NCI-H1694 treated with DMSO at 0.1 percent for 48 hours (cell line): ENCODE data around the gene EYA2.
"Not testable (repeated sequence)": the region's sequence is repeated elsewhere in the genome, so short reads cannot be mapped to it uniquely, and the experiment has no call there.

Experiments
- DNase-seq: peaks from one replicate; lab custom pipeline; 2025; lab: John Stamatoyannopoulos, UW

Gene EYA2

DNA sequence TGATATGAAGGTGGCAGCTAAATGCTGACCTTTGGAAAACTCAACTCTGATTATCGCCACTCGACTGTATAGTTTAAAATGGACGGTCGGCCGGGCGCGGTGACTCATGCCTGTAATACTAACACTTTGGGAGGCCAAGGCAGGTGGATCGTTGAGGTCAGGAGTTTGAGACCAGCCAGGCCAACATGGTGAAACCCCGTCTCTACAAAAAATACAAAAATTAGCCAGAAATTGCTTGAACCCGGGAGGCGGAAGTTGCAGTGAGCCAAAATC, 310.1 kb downstream of the EYA2 start:
- not testable (repeated sequence) for DNase-seq

DNA sequence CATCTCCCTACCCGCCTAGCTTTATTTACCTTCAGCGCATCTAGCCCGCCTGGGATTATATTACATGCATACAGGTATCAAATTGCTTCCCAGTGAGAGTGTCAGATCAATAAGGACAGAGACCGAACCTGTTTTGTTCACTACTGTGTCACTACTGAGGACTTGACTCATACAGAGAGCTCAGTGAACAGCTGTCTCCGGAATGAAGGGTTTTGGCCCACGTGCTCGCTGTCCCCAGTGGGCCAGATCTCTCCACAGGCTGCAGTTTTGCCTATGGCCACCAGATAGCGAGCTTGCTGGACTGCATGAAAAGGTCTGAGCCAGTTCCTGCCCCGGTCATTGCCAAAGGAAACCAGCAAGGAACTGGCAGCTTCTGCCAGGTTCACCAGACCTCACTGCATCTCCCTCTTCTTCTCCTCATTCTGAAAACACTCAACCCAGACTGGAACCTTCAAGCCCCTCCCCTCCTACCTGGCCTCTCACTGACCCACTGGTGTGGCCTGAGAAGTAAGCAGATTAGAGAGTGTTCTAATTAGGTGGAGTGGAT, 311.0 kb downstream of the EYA2 start:
- no peak for DNase-seq

DNA sequence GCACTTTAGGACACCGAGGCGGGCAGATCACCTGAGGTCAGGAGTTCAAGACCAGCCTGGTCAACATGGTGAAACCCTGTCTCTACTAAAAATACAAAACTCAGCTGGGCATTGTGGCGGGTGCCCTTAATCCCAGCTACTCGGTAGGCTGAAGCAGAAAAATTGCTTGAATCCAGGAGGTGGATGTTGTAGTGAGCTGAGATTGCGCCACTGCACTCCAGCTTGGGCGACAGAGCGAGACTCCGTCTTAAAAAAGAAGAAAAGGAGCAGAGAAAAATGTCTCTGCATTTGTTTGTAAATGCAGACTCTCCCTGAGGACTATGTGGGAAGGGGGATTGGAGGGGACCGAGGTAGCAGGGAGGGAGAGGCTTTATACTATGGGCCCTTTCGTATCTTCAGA, 311.9 kb downstream of the EYA2 start:
- not testable (repeated sequence) for DNase-seq

DNA sequence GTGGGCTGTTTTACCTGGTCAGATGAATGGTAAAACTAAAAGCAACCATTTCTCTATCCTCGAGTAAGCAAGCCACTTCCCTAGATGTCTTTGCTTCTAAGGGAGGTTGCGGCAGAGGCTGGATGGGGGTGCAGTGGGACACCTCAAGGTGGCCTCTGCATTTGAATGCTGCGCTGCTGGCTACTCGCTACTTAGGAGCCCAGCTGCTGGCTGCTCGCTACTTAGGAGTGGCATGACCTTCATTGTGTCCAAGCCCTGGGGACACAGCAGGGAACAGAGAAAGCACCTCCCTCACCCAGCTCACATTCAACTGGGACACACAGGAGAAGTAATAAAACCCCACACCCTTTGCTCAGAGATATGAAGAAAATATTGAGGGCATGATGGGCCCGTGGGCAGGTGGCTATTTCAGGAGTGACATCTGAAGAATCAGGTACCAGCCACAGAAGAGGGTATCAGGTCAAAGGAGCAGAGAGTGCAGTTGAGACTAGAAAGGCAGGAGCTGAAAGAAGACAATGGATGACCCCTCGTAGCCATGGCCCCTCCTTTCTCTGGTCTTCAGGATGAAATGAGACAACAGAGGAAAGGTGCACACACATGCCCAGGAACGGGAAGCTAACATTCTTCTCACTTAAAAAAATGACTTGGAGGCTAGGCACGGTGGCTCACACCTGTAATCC, 312.5 kb downstream of the EYA2 start:
- no peak for DNase-seq

DNA sequence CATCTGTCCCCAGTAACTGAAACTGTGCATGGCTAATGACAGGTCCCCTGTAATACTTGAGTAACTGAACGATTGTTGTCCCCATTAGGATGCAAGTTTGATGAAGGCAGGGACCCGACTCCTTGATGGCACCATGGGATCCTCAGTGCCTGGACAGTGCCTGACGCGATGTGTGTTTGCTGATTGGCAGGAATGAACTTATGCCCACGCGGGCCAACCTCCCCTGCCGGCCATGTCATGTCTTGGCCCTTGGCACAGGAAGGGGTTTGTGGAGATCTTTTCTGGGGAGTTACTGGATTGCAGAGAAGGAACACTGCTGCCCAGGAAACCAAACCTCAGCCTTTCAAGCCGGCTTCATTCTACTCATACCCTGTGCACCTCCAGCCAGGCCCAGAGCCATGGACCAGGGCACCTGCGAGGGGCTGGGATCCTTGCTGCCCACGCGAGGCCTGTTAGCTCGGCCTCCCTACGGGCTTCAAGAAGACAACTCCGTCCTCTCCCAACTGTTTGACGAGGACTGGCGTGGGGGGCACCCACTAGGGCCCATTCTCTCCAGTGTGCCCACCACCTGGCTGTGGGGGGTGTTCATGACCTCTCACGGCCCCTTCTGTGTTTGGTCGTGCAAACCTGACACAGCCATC, 314.0 kb downstream of the EYA2 start:
- DNase-seq, result no peak

DNA sequence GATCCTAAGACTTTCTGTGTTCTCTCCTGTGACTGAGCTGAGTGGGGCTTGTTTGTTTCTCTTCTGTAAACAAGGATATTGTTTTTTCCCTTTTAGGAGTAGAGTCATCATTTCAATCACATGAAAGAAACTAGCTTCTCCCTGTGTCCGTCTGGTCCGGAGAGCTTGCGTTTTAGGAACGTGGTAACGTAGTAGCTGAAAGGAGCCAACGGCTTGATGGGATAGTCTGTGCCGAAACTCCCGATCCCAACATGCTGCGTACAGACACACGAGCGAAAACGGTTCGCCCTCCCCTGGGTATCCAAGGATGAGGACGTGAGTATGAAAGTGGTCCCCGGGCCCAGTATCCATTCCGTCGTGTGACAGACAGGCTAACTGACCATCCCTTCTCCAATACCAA, 315.3 kb downstream of the EYA2 start:
- DNase-seq, result no peak

DNA sequence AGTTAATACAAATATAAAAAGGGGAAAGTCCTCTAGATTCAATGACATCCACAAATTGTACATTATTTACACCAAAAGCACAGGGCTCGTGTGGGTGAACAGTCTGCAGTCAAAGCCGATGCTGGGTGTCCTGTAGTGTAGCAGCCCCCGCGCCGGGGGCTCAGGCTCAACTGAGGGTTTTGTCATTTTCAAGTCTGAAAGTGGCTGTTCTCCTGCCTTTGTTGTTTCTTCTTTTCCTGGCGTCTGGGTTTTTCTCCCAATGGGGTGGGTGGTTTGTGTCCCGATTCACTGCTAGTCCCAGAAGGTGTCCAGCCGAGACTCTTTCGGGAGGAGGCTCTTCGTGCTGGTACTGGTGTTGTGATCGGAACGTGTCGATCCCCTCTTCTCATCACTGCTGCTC, 315.8 kb downstream of the EYA2 start:
- no peak for DNase-seq

DNA sequence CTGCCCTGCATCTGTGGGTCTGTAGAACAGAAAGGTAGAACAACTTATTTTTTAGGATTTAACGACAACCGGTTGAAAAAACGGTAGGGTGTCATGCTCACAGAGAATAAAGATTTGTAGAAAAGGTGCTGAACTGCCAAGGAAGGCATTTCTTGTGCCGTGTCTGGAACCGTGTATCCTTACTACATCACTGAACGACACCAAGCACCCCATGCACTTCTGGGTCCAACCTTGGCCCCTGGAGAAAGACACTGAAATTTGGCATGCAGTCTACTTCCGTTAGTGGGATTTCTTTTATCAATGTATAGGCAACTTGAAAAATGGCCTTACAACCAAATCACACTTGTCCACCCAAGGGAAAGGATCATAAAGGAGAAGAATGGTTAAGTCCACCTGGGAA, 316.4 kb downstream of the EYA2 start:
- DNase-seq, result no peak

DNA sequence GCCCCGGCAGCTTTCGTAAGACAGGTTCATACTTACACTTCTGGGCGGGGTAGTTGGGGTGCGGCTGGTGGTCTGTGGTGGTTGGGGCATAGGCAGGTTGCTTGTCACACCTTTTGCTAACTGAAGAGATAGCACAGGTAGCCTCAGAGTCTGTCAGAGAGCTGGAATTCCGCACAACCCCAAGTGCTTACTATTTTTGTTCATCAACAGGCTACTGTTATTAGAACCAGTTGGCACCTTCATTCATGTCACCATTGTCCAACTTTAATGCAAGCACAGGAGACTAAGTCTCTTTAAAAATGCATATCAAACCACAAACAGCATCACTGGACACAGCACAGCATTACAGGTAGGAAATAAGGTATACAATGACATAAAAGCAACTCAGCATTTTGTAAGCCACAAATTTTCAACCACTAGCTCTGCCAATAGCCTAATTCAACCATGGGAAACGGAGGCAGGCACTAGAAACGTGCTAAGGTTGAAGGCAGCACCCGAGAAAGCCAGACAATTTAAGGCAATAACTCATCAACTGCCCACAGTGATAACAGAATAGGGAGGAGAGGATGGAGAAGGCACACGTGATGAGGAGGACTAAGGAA, 318.1 kb downstream of the EYA2 start:
- no peak for DNase-seq

DNA sequence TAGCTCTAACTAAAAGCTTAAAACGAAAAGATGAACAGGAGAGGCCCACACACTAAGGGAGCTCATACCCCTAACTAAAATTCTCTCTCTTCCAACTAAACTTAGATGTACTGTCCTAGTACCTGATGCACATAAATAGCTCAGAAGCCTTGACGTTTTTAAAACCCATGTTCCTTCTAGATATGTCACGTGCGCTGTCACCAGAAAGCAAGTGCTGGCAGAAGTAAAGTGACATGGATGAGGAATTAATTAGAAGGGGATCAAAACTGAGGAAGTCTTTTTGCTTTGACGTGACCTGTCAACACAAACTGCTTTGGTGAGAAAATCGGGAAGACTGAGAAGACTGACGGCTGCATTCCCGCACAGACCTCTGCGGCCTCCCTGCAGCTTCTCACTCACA, 319.3 kb downstream of the EYA2 start:
- no peak for DNase-seq

DNA sequence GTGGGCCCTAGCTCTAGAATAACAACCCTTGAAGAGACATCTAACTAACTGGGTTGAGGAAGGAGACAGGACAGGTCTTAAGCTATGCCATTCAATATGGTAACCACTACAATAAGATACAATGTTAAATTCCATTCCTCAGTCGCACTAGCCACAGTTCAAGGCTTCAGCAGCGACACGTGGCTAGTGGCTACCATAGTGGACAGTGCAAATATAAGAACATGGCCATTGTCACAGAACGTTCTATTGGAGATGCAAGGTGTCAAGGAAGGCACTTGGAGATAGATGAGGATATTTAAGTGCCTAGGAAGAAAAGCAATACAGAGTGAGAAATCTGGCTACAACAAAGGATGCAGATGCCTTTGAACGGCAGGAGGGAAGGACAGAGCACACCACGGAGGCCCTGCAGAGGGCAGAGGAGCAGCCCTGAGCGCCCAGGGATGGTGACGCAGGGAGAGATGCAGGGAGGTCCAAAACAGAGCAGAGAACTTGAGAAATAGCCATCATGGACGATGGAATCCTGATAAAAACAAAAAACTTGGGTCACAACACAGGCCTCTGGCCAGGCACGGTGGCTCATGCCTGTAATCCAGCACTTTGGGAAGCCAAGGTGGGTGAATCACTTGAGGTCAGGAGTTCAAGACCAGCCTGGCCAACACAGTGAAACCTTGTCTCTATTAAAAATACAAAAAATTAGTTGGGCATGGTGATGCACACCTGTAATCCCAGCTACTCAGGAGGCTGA, 321.2 kb downstream of the EYA2 start:
- DNase-seq, result no peak

DNA sequence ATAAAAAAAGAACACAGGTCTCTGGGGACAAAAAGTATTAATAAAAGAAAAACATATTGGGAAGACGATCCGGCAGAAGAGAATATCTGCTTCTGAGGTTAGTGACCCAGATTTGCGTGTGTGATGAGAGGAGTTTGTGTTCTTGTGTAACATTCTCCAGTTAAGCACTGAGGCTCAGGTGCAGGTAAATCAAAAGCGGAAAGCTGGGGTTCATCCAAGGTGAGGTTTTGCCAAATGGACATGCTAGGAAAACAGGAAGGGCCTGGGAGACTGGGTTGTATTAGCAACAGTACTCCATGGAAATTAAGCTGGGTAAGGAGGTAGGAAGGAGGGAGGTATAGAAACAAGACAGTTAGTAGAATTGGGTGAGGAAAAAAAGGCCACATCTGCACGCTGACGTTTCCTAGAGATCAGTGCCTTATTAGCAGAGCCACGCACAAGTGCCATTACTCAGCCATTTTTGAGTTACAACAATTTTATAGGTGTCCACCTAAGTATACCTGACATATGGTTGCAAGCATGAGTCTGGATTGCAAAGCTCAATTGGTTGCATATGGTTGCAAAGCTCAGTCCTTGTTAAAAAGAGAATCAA, 322.3 kb downstream of the EYA2 start:
- no peak for DNase-seq

DNA sequence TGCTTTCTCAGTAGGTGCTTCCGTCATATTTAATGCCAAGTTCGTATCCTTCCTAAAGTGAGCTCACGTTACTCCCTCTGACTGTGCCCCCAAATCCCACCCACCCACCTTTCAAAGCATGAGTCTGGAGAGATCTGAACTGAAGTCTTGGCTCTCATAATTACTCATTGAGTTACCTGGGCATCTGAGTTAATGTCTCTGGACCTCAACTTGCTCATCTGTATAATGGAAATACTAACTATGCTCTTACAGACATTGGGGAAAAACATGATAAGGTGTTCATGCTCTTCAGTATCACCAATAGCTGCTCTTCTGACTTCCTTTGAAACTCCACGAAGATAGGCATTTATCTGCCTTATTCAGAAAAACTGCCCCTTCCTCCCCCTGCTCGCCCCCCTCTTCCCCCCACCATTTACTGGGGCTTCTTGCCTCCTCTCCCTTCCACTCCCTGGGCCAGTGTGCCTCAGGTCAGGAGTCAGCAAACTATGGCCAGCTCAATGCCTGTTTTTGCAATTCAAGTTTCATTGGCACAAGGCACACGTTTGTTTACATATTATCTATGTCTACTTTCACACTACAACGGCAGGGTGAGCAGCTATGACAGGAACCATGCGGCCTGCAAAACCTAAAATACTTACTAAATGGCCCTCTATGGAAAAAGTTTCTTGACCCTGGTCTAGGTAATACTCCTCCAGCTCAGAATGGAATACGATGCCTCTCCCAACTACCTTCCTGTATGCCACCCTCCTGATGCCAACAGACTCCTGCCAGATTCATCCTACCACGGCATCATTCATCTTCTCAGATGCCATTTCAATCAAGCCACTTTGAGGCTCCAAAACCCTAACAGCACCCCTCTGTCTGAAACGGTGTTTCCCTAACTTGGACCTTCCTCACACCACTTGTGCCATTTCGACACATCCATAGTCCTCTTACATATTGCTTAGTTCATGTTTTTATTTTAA, 323.1 kb downstream of the EYA2 start:
- DNase-seq, result no peak

DNA sequence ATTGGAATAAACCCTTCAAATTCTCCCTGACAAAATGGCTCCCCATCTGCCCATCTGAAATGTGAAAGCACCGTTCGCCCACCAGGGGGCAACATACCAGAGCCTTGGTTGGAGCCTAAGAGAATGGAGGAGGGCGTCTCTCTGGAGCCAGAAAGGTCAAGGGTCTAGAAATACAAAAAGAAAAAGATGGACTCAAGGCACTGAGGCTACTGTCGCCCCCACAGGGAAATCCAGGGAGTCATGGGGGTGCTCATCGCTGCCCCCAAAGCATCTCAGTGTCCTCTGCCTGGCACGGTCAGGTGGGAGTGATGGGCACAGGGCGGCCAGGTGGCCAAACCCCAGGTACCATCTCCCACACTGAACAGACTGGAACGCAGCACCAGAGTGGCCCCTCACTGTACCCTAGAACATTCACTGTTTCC, 325.5 kb downstream of the EYA2 start:
- DNase-seq, result peak; percentile 6

DNA sequence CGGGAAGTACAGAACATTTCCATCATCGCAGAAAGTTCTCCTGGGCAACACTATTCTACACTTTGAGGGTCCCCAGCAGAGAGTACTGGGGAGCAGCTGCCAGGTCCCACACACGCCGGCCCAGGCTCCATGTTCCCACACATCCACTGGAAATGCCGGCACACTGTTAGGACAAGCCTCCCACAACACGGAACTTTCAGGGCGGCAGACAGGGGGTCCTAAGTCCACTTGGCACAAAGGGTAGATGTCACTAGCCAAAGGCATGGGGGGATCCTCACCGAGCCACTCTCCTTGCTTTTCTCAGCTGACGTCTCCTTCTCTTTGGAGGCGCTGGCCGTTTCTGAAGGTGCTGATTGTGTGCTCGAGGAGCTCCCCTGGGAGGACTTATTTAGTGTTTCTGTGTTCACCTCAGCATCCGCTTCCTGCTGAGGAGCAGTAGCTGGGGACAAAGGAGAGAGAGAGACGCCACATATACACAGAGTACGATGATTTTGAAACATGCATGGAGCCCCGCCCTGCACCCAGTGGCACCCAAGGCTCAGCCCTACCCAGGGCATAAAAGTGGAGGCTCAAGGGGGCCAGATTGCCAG, 326.5 kb downstream of the EYA2 start:
- no peak for DNase-seq

DNA sequence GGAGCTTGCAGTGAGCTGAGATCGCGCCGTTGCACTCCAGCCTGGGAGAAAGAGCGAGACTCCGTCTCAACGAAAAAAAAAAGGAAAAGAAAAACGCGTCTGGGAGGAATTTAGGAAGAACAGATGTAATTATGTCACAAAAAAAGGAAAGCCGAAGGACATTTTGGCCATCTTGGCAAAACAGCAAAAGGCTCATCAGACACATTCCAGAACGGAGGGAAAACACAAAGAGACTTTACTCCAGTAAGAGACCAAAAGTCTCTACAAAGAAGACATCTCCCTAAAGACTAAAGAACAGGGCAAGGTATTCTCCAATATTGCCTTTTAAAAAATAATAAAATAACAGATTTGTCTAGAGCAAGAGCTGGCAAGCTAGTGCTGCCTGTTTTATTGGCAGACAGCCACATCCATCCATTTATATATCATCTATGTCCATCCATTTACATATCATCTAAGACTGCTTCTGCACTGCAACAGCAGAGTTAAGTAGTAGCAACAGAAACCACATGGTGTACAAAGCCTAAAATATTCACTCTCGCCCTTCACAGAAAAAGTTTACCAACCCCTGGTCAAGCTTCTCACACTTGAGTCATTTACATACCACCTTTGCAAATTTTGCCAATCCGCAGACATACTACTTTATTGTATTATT, 328.0 kb downstream of the EYA2 start:
- no peak for DNase-seq

DNA sequence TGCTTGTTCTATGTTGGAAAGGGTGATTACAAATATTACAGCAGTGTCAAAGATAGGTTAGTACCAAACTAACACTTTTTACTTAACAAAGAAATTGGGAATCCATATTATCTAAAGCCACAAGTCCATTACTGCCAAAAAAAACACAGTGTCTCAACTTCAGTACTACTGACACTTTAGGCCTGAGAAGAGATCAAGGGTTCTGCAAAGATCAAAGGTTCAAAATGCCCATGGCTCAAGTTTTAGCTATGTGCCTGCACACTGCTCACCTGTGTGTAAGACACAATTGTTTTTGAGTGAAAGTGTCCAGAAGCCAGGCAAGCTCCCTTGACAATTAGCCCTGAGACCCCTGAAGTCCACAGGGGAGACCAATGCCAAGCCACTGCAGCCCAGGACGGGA, 329.3 kb downstream of the EYA2 start:
- DNase-seq, result no peak

DNA sequence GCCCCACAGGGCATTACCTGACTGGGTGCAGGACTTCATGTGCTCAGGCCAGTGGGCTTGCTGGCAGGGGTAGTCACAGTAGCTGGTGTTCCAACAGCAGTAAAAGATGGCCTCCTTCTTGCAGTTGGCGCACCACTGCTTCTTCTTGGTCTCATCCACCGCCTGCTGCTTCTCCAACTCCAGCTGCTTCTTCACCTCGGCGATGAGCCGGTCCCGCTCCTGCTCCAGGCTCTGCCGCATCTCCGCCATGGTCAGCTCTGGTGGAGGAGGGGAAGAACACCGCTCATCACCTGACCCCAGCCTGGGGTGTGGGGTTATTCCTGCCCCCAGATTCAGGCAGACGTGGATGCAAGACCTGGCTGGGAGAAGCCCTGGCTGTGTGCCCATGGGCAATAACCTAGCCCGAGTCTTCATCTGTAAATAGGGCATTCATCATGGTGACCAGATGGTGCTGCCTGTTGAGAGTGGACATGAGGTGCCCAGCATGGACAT, 329.7 kb downstream of the EYA2 start:
- no peak for DNase-seq

DNA sequence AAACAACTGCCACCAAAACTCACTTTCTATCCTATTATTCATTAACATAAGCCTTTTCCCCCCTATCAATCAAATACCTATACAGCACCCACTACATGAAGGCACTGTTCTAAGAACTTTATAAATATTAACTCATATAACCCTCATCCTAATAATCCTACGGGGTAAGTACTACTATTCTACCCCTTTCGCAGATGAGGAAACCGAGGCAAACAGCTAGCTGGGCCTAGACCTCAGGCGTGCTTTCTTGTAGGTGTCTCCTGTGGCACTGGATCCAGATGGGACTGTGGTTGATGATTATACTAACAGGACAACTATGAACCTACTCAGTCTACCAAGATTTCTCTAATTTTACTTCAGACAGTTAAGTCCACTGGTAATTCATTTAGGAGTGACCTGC, 330.2 kb downstream of the EYA2 start:
- DNase-seq, result no peak

DNA sequence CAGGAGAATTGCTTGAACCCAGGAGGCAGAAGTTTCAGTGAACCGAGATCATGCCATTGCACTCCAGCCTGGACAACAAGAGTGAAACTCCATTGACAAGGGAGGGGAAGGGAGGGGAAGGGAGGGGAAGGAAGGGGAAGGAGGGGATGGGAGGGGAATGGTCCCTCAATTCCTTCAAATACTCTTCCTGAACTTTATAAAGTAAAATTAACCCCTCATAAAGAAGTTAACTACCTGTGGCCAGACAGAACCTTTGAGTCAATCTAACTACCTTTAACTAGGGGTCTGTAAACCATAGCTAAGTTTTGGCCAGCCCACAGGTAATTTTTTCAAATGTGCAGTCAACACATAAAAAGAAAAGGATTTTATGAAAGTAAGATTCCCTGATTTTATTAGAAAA, 330.8 kb downstream of the EYA2 start:
- DNase-seq, result no peak
